IPS-18c (cell line): ENCODE measurements around the gene OR4F6.

Experiments used
- H3K4me3 ChIP-seq: 2 replicates; pipeline ENCODE4 v1.7.0; 2013; ENCODE audit warnings: low read depth, mild to moderate bottlenecking, low read length, moderate library complexity; ENCODE audit not compliant: insufficient read depth
- H3K9me3 ChIP-seq: one replicate; pipeline ENCODE4 v1.6.1; 2013; ENCODE audit warnings: mild to moderate bottlenecking, low read length, moderate library complexity; ENCODE audit not compliant: control insufficient read depth, insufficient read depth

OR4F6 gene

GRCh38 chr15:101852356-101852755 is 49.0 kb downstream of the OR4F6 start:
- no peak overlapping the region for H3K4me3 ChIP-seq
- no peaks in the 10 kb centered on the region for H3K9me3 ChIP-seq
